Measurements from ENCODE around the gene ATP9A. TPM values are rescaled to one million over a fixed set of nuclear protein-coding genes. Genes with fewer than 3 reads are reported as not detected.
"Not testable (repeated sequence)": the region's sequence is repeated elsewhere in the genome, so short reads cannot be mapped to it uniquely, and the experiment has no call there.

ATP9A gene
- total and polyA plus RNA-seq, 4 donors: 2.4 to 16.7 (median 9.9) TPM

DNA sequence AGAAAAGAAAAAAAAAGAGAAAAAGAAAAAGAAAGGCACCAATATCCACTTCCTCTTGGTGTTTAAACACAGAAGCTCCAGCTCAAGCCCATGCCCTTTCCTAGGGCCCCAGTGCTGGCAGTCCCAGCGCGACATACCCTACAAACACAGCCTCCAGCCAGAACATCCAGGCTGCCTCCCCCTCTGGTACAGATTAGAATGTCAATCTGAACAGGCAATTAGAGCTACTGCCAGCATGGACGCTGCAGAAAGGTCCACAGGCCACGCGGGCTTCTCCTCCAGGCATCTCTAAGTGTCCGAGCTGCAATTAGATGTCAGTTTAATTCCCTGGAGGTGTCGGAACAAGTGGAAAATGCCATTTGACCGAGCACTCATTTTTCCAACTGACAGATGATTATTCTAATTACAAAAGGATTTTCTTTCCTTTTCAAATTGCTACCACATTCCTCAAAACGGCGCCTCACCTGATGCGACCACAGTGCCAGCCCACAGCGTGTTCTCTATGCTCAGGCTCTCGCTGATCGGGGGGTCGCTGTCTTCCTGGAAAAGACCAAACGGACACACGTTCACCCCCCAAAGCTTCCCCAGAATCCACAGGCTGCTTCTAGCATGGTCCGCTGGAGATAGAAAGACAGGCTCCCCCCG lies 79.5 kb downstream of the ATP9A start:
- Histone ChIP-seq H3K9me3 (ENCODE audit: control insufficient read depth in 4 of 4, low read length in 3 of 4) (no peaks in the 10 kb centered on the region), H3K27ac (ENCODE audit: low read depth in 1 of 2, low read length in 2 of 2) (no peak overlapping the region), H3K9ac (ENCODE audit: low read depth in 1 of 2, low read length in 2 of 2) (no peak overlapping the region), H3K4me1 (ENCODE audit: control insufficient read depth in 4 of 4, insufficient read depth in 4 of 4, low read length in 3 of 4) (no peaks in the 10 kb centered on the region), H3K27me3 (ENCODE audit: control insufficient read depth in 4 of 4, insufficient read depth in 4 of 4, low read length in 3 of 4) (no peaks in the 10 kb centered on the region), H3K36me3 (ENCODE audit: control insufficient read depth in 4 of 4, insufficient read depth in 3 of 4, low read depth in 1 of 4, low read length in 3 of 4) (peaks cover 0 to 12% (median 4%) of the 10 kb centered on the region in 4 donors), H3K4me3 (ENCODE audit: low read depth in 1 of 3, low read length in 3 of 3) (no peak overlapping the region)
- 93% methylated on average over 19 of the region's 19 CpGs for WGBS
- no peak for TF ChIP-seq SP1 (IDR thresholded peaks at IDR 0.05)
- no peak for TF ChIP-seq JUND (IDR thresholded peaks at IDR 0.05)
- TF ChIP-seq, protein P1, sequence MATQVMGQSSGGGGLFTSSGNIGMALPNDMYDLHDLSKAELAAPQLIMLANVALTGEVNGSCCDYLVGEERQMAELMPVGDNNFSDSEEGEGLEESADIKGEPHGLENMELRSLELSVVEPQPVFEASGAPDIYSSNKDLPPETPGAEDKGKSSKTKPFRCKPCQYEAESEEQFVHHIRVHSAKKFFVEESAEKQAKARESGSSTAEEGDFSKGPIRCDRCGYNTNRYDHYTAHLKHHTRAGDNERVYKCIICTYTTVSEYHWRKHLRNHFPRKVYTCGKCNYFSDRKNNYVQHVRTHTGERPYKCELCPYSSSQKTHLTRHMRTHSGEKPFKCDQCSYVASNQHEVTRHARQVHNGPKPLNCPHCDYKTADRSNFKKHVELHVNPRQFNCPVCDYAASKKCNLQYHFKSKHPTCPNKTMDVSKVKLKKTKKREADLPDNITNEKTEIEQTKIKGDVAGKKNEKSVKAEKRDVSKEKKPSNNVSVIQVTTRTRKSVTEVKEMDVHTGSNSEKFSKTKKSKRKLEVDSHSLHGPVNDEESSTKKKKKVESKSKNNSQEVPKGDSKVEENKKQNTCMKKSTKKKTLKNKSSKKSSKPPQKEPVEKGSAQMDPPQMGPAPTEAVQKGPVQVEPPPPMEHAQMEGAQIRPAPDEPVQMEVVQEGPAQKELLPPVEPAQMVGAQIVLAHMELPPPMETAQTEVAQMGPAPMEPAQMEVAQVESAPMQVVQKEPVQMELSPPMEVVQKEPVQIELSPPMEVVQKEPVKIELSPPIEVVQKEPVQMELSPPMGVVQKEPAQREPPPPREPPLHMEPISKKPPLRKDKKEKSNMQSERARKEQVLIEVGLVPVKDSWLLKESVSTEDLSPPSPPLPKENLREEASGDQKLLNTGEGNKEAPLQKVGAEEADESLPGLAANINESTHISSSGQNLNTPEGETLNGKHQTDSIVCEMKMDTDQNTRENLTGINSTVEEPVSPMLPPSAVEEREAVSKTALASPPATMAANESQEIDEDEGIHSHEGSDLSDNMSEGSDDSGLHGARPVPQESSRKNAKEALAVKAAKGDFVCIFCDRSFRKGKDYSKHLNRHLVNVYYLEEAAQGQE (IDR thresholded peaks at IDR 0.05): no peak
- no peak for TF ChIP-seq FOXA1 (IDR thresholded peaks at IDR 0.05)
- no peak for TF ChIP-seq FOXA2 (IDR thresholded peaks at IDR 0.05)
- DNase-seq (ENCODE audit: low spot score): no peak

DNA sequence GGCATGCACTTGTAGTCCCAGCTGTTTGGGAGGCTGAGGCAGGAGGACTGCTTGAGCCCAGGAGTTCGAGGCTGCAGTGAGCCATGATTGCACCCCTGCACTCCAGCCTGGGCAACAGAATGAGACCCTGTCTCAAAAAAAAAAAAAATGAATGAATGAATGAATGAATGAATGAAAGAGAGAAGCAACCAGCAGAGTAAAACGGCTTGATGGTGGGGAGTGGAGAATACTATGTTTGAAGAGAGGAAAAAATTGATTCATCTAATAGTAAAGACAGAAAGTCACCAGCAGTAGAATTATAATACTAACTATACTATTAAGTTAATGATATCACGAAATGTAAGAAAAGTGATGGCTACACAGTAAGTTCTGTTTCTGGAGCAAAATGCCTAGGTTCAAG lies 80.6 kb downstream of the ATP9A start:
- Histone ChIP-seq H3K36me3 (ENCODE audit: control insufficient read depth in 4 of 4, insufficient read depth in 3 of 4, low read depth in 1 of 4, low read length in 3 of 4) (peaks cover 0 to 12% (median 4%) of the 10 kb centered on the region in 4 donors), H3K4me1 (ENCODE audit: control insufficient read depth in 4 of 4, insufficient read depth in 4 of 4, low read length in 3 of 4) (no peaks in the 10 kb centered on the region), H3K4me3 (ENCODE audit: low read depth in 1 of 3, low read length in 3 of 3) (no peak overlapping the region), H3K9ac (ENCODE audit: low read depth in 1 of 2, low read length in 2 of 2) (no peak overlapping the region), H3K9me3 (ENCODE audit: control insufficient read depth in 4 of 4, low read length in 3 of 4) (no peaks in the 10 kb centered on the region), H3K27me3 (ENCODE audit: control insufficient read depth in 4 of 4, insufficient read depth in 4 of 4, low read length in 3 of 4) (no peaks in the 10 kb centered on the region), H3K27ac (ENCODE audit: low read depth in 1 of 2, low read length in 2 of 2) (no peak overlapping the region)
- 94% methylated on average over 3 of the region's 3 CpGs for WGBS
- TF ChIP-seq RXRA (IDR thresholded peaks at IDR 0.05): no peak
- no peak for DNase-seq (ENCODE audit: low spot score)

DNA sequence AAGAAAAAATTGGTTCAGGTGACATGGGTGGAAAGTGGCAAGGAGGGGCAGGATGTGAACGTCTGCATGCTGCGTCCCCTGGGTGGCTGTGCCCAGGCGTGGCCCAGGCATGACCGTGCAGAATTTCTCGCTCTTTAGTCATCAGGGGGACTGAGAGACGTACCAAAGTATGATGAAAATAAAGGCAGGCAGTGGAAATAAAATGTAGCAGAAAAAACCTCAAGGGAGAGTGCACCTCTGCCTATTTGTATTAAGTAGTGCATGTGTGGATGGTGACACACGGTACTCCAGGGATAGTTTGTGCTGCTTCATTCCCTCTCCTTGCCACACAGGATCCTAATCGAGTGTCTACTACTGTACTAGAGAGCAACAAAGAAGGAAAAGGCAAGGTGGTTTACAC lies 81.1 kb downstream of the ATP9A start:
- no peak overlapping the region for H3K4me3 ChIP-seq (ENCODE audit: low read depth in 1 of 3, low read length in 3 of 3)
- 90% methylated on average over 8 of the region's 8 CpGs for WGBS
- DNase-seq (ENCODE audit: low spot score): no peak
- H3K36me3 ChIP-seq (ENCODE audit: control insufficient read depth in 4 of 4, insufficient read depth in 3 of 4, low read depth in 1 of 4, low read length in 3 of 4): peaks cover 0 to 12% (median 4%) of the 10 kb centered on the region in 4 donors
- no peak overlapping the region for H3K27ac ChIP-seq (ENCODE audit: low read depth in 1 of 2, low read length in 2 of 2)
- no peak overlapping the region for H3K9ac ChIP-seq (ENCODE audit: low read depth in 1 of 2, low read length in 2 of 2)
- H3K4me1 ChIP-seq (ENCODE audit: control insufficient read depth in 4 of 4, insufficient read depth in 4 of 4, low read length in 3 of 4): no peaks in the 10 kb centered on the region
- no peaks in the 10 kb centered on the region for H3K27me3 ChIP-seq (ENCODE audit: control insufficient read depth in 4 of 4, insufficient read depth in 4 of 4, low read length in 3 of 4)
- H3K9me3 ChIP-seq (ENCODE audit: control insufficient read depth in 4 of 4, low read length in 3 of 4): no peaks in the 10 kb centered on the region
- TF ChIP-seq, protein P2, sequence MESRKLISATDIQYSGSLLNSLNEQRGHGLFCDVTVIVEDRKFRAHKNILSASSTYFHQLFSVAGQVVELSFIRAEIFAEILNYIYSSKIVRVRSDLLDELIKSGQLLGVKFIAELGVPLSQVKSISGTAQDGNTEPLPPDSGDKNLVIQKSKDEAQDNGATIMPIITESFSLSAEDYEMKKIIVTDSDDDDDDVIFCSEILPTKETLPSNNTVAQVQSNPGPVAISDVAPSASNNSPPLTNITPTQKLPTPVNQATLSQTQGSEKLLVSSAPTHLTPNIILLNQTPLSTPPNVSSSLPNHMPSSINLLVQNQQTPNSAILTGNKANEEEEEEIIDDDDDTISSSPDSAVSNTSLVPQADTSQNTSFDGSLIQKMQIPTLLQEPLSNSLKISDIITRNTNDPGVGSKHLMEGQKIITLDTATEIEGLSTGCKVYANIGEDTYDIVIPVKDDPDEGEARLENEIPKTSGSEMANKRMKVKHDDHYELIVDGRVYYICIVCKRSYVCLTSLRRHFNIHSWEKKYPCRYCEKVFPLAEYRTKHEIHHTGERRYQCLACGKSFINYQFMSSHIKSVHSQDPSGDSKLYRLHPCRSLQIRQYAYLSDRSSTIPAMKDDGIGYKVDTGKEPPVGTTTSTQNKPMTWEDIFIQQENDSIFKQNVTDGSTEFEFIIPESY (IDR thresholded peaks at IDR 0.05): no peak
- TF ChIP-seq HNF4G (IDR thresholded peaks at IDR 0.05) (no peak), RAD21 (IDR thresholded peaks at IDR 0.05) (no peak), JUND (IDR thresholded peaks at IDR 0.05) (no peak), NR2F2 (IDR thresholded peaks at IDR 0.05) (no peak)
- TF ChIP-seq, protein P1 (IDR thresholded peaks at IDR 0.05): no peak
- TF ChIP-seq, protein P3, sequence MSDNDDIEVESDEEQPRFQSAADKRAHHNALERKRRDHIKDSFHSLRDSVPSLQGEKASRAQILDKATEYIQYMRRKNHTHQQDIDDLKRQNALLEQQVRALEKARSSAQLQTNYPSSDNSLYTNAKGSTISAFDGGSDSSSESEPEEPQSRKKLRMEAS (IDR thresholded peaks at IDR 0.05): no peak

DNA sequence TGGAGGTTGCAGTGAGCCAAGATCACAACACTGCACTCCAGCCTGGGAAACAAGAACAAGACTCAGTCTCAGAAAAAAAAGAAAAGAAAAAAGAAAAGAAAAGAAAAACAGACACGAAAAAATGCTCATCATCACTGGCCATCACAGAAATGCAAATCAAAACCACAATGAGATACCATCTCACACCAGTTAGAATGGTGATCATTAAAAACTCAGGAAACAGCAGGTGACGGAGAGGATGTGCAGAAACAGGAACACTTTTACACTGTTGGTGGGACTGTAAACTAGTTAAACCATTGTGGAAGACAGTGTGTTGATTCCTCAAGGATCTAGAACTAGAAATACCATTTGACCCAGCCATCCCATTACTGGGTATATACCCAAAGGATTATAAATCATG lies 82.7 kb downstream of the ATP9A start:
- H3K4me1 ChIP-seq (ENCODE audit: control insufficient read depth in 4 of 4, insufficient read depth in 4 of 4, low read length in 3 of 4); H3K27ac ChIP-seq (ENCODE audit: low read depth in 1 of 2, low read length in 2 of 2); H3K4me3 ChIP-seq (ENCODE audit: low read depth in 1 of 3, low read length in 3 of 3); DNase-seq (ENCODE audit: low spot score); H3K9ac ChIP-seq (ENCODE audit: low read depth in 1 of 2, low read length in 2 of 2); H3K27me3 ChIP-seq (ENCODE audit: control insufficient read depth in 4 of 4, insufficient read depth in 4 of 4, low read length in 3 of 4); H3K36me3 ChIP-seq (ENCODE audit: control insufficient read depth in 4 of 4, insufficient read depth in 3 of 4, low read depth in 1 of 4, low read length in 3 of 4); H3K9me3 ChIP-seq (ENCODE audit: control insufficient read depth in 4 of 4, low read length in 3 of 4): not testable (repeated sequence)
- 80% methylated on average over 2 of the region's 2 CpGs for WGBS

All from liver (tissue), 9 donors.